ENCODE data around the gene NDRG4.
"Not testable (repeated sequence)": the region's sequence is repeated elsewhere in the genome, so short reads cannot be mapped to it uniquely, and the experiment has no call there.

NDRG4 gene

GRCh38 chr16:58466396-58466795, 33.5 kb upstream of the NDRG4 start:
- DNase-seq, result no peak

GRCh38 chr16:58467905-58468304, 32.0 kb upstream of the NDRG4 start:
- DNase-seq, result no peak

DNA sequence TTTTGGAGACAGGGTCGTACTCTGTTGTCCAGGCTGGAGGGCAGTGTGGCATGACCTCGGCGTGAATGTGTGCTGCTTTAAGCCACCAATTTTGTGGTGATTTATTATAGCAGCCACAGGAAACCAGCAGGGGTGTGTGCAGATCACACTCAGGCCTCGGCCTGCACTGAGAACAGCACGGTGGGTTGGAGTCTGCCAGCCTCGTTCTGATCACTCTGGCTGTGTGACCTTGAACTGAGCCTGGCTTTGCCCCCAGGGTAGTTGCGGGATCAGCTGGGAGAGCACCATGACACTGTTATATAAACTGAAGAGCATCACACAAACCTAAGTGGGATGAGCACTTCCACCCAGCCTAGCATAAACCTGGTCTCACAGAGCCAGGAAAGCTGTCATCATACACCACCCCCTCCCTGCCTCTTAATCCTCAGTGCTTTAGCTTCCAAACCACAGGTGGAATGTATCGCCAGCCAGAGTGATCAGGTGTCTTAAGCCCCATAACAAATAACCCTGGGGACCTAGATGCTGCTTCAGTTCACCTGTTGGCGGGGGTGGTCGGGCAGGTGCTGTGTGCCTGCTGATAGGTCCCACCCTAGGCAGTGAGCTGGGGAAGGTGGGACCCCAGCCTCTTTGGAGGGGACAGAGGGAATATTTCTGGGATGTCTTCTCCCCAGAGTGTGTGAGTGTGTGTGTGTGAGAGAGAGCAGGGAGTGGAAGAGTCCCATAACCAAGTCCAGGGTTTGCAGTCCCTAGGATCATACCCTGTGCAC, 28.6 kb upstream of the NDRG4 start:
- no peak for DNase-seq

- no peak for DNase-seq
These were observed 27.7 kb upstream of the NDRG4 start for GRCh38 chr16:58472266-58472665.

GRCh38 chr16:58472827-58473226, 27.1 kb upstream of the NDRG4 start:
- no peak for DNase-seq

GRCh38 chr16:58474296-58474695, 25.6 kb upstream of the NDRG4 start:
- no peak for DNase-seq

DNA sequence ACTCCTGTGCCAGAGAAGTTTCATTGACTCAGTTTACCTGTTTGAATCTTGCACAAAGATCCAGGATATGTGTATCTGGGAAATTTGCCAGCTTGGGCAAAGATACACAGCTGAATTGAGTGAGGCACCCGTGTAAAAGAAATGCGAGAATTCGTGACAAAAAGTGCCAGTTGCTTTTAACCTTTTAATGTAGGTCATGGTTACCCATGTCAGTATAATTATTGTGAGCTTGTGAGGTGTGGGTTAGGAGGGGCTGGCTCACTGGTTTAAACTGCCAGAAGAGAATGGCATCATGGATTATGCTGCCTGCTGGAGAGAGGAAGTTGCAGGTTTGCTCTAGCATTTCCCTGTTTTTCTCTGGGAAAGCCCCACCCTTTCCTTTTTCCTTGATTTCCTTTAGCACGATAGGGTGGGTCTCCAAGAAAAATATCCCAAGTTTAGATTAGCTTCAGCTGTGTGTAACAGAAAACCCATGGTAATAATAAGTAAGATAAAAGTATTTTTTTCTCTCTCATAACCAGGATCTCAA, 24.8 kb upstream of the NDRG4 start:
- no peak for DNase-seq

DNA sequence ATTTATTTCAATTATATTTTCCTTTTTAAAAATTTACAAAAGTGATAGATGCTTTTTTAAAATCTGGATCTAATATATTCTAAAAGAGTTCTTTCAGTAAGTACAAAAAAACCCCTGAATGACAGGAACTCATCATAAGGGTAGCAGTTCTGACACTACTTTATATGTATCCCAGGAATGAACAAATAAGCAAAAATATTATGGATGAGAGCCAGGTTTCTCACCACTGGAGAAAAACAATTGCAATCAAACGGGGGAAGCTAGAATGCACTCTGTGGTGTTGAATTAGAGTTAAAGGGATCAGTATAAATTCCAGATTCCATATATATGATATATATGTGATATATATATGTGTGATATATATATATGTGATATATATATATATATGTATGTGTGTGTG, 23.2 kb upstream of the NDRG4 start:
- DNase-seq, result no peak

DNA sequence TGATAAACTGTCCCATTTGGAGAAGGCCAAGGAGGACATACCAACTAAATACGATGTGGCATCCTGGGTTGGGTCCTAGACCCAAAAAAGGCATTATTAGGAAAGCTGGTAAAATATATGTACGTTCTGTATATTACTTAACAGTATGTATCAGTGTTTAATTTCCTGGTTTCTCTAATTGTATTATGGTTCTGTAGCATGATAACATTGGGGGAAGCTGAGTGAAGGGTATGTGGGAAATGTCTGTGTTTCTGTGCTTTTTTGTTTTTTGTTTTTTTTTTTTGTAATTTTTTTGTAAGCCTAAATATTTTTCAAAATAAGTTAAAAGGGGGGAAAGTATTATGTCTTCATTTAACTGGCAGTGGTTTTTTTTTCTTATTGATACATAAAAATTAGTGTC, 21.5 kb upstream of the NDRG4 start:
- no peak for DNase-seq

DNA sequence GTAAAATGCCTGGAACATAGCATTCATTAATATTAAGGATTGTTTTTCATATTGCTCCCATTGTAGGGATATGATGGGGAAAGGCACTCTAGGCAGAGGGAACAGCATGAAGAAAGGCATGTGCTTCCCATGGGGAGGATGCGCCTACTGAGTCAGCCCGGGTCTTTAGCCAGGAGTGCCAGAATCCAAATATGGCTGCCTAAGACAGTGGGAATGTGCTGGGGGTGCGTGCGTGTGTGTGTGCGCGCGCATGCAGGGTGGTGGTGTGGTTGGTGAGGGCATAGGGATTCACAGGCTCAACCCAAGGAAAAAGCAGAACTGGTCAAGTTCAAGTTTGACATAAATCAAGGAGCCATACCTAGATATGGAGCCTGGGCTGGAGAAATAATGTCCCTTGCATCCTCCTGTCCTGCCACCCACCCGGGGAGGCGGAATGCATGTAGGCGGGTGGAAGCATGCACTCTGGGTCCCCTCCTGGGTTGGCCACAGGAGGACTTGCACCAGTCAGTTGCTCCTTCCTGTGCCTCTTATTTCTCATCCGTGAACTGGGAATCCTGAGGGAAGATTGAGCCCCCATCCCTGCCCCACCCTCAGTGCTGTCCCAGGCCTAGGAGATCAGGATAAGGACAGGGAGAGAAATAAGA, 18.6 kb upstream of the NDRG4 start:
- no peak for DNase-seq

GRCh38 chr16:58481931-58482330, 18.0 kb upstream of the NDRG4 start:
- no peak for DNase-seq

DNA sequence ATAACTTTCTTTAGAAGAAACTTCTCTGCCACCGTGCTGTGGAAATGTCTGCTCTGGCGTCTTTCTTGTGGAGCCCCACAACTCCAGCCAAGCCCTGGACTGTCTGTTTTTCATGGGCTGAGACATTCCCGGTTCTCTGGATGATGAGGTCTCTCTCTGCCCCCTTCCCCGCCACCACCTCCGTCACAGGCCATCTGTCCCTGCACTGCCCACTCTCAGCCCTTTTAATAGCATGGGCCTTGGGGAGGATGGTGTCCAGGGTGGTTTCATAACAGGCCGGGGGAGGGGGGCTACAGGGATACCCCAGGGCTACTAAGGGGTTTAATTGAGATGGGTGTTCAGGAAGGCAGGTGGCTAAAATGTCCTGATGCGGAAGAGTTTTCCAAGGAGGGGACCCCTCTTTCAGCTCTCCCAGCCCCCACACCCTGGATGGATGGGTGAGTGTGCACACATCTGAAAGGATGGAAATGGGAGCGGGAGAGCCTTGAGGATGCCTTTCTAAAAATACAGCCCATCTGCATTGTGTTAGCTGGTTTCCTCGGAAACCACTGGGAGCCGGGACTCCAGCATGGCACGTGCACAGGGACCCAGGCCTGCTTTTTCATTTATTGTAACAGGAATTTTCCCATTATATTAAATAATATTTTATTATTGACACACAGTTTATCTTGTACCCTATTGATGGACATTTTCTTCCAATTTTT, 14.6 kb upstream of the NDRG4 start:
- no peak for DNase-seq

DNA sequence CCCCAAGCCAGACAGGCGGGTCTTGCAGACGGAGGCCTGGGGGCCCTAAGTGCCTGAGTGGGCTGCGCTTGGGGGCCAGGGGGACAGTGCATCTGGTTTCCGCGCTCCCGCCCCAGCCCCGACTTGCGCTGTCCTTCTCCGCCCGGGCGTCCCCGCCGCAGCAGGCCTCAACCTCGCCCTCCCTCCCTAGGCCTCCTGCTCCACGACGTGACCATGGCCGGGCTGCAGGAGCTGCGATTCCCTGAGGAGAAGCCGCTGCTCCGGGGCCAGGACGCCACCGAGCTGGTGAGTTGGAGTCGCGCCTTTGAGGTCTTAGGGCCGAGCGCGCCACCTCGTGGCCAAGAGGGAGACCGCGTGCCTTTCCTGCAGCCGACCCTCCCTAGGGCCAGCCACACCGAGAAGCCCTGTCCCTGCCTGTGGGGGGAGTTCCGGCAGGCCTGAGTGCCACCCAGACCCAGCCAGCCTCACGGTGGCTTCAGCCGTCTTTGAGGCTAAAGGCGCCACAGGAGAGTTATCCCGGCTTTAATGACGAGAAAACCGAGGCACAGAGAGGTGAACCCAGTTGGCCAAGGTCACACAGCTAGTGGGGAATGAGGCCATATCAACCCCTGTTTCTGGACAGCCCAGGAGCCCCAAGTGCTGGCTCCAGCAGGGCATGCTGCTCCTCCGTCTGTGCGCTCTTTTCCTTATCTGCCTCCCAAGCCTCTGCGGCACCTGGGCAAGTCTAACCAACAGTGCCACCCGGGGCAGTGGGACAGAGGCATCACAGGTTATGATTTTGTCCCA, 12.2 kb upstream of the NDRG4 start:
- peak; percentile 75 for DNase-seq

DNA sequence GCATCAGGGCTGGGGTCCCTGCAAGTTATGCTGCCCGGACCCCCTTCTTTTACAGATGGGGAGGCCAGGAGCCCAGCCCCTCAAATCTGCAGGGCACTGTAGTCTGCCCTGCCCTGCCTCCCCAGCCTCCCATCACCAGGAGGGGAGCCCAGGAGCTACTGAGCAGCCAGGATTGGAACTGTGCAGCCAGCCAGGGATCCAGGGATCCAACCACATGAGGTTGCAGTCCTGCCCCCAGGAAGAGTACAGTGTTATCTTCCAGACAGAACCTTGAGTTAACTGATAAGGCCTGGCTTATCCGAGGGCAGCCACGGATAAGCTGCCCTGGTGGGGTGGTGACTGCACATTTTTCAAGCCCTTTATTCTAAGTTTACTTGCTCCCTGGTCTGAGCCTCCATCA, 11.4 kb upstream of the NDRG4 start:
- DNase-seq, result no peak

DNA sequence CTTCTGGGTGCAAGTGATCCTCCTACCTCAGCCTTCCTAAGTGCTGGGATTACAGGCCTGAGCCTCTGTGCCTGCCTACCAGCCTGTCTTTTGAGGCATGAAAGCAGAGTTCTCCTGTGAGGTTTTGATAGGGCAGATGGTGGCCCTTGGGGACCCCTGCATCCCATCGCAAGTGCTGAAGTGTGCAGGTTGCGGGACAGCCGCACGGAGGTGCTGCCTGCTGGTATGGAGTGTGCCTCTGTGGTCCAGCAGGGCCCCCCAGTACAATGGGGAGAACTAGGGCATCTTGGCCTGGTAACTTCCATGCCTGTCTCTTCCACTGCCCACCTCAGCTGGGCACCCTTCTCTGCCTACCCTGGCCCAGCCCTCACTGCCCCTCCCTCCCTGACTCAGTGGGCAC, 9.9 kb upstream of the NDRG4 start:
- no peak for DNase-seq

- DNase-seq, result not testable (repeated sequence)
These were observed 9.4 kb upstream of the NDRG4 start for GRCh38 chr16:58490539-58490938.

- DNase-seq, result no peak
These were observed 7.9 kb upstream of the NDRG4 start for GRCh38 chr16:58492066-58492465.

- no peak for DNase-seq
These were observed 7.2 kb upstream of the NDRG4 start for GRCh38 chr16:58492735-58493134.

DNA sequence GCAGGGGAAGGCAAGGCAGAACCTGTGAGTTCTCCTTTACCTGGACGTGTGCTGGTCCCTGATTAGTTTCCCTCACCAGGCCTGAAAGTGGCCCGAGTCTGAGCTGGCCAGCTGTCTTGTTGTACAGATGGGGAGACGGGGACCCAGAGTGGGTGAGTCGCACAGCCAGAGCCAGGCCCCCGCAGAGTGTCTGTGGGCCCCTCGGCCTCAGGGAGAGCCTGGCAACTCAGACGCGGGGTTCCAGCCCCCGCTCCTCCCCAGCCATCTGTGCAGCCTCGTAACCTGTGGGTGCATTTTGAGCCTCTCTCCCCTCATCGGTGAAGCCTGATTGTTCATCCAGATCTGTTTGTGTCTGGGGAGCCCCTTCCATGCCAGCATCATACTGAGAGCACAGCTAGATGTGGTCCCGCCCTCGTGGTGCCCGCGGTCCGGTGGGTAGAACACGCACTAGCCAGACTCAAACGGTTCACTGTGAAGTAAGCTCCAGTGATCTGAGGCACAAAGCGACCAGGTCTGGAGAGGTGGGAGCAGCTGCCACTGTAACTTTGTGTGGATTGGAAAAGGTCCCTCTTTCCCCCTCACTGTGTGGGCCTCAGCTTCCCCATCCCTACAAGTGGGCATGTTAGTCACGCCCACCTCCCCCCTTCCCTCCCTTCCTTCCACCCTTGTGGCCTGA, 6.0 kb upstream of the NDRG4 start:
- no peak for DNase-seq

DNA sequence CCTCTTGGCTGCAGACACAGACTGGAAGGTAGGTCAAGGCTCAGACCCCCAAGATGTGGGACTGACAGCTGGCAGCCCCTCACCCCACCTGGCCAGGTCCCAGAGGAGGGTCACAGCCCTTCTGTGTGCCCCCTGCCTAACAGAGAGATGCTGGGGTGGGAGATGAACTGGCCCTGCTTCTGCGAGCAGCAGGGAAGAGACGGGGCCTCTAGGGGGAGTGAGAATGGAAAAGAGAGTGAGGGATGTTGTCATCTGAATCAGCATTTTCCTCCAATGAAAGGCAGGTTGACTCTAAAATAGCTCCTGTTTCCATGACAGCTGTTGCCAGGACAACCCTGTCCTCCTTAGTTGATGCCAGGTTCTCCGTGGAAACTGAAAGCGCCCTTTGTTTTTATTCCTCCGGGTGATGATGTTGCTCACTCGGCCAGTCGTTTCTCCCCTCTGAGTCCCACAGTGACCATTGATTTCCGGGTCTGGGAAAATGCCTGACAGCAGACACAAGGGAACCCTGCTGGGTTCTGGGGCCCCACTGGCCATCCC, 4.9 kb upstream of the NDRG4 start:
- peak; percentile 91 for DNase-seq

DNA sequence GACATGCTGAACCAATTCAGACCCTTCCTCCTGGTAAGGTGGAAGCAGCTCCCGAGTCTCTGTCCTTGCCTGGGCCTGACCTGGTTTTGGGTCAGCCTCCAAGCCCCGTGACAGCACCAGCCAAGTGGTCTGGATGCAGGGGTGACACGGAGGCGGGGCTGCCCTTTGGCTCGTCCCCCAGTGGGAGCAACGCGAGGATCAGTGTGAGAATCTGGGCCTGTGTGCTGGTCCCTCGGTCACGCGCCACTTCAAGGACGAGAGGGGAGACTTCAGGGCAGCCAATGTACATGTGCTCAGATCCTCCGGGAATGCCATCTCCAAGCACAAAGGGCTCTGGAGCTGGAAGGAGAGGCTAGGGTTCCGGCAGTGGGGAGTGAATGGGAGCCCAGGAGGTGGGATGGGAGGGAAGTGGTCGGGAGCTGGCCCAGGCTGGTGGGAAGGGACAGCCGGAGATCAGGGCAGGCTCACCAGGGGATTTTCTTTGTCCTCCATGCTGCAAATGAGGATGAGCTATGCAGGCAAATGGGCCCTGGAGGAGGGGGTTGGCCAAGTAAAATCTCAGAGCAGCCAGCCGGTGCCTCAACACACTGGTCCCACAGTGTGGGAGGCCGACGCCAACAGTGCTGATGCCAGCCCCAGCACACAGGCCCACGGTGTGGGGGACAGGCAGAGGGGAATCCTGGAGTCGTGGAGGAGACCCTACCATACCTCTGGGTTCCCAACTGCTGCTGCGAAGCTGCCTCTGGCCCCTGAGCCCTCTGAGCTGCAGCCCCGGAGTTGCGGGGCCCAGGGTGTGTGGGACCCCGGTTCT, 4.2 kb upstream of the NDRG4 start:
- DNase-seq, result peak; percentile 82
